Hematopoietic multipotent progenitor cell treated with erythropoietin and hydrocortisone succinate and interleukin-3 and kit ligand, for 4 days (in vitro differentiated cells): ENCODE data around the gene SLC15A2.
A peak's percentile ranks its signal among the peaks of the same experiment; 100 is the strongest.

Experiments used
- DNase-seq: peaks from one replicate; pipeline ENCODE4 v3.0.0-alpha.2; 2015

The SLC15A2 gene

GRCh38 chr3:121985846-121986245, 91.6 kb downstream of the SLC15A2 start:
- no peak for DNase-seq

GRCh38 chr3:121988146-121988545, 93.9 kb downstream of the SLC15A2 start:
- DNase-seq, result no peak

- DNase-seq, result peak; percentile 52
These were observed 95.7 kb downstream of the SLC15A2 start for GRCh38 chr3:121989943-121990342.

- no peak for DNase-seq
These were observed 98.7 kb downstream of the SLC15A2 start for GRCh38 chr3:121992601-121993560.
